Amygdala (tissue), 56 donors: ENCODE measurements around the gene KYAT1.
A peak's percentile ranks its signal among the peaks of the same experiment; 100 is the strongest.
"Not testable (repeated sequence)": the region's sequence is repeated elsewhere in the genome, so short reads cannot be mapped to it uniquely, and the experiment has no call there.

ENCODE experiments used
- DNase-seq, 56 donors: peaks; one replicate each; lab custom pipeline; 2025; lab: John Stamatoyannopoulos, UW

Gene KYAT1

GRCh38 chr9:128821584-128822406, 60.0 kb downstream of the KYAT1 start:
- no peak for DNase-seq

- DNase-seq: no peak
These were observed 60.8 kb downstream of the KYAT1 start for GRCh38 chr9:128820665-128821583.

GRCh38 chr9:128819716-128820664, 61.8 kb downstream of the KYAT1 start:
- peak in 19 of 56 donors; percentile 8 to 60 (median 23) for DNase-seq

- peak in 28 of 56 donors; percentile 15 to 69 (median 40) for DNase-seq
These were observed 62.7 kb downstream of the KYAT1 start for GRCh38 chr9:128818839-128819715.

- DNase-seq: peak; percentile 40 to 99 (median 95)
These were observed 63.5 kb downstream of the KYAT1 start, which contains the start of gene ENDOG for GRCh38 chr9:128818099-128818838. ENDOG (plus strand) TSS chr9:128818500; CDS start chr9:128818685, 185 bp downstream.

GRCh38 chr9:128810873-128811272, 70.9 kb downstream of the KYAT1 start:
- no peak for DNase-seq

DNA sequence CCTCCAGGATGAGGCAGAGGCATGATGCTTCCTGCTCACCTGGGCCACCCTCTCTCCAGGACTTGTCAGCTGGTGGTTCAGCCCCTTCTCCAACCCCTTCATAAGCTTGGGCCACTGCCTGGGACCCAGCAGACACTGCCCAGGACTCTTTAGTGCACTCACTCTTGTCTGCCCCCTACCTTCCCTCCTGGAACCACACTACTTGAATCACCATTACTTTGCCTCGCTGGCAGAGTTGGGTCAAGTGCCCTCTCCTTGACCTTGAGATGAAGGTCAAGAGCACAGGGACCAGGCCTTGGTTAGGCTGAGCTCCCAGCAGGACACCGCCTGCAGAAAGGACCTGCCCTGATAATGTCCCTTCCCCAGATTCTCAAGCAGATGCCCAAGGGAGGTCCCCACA, 71.9 kb downstream of the KYAT1 start:
- DNase-seq: no peak

- no peak for DNase-seq
These were observed 72.6 kb downstream of the KYAT1 start for GRCh38 chr9:128809036-128809599.

- no peak for DNase-seq
These were observed 73.2 kb downstream of the KYAT1 start for GRCh38 chr9:128808543-128808942.

DNA sequence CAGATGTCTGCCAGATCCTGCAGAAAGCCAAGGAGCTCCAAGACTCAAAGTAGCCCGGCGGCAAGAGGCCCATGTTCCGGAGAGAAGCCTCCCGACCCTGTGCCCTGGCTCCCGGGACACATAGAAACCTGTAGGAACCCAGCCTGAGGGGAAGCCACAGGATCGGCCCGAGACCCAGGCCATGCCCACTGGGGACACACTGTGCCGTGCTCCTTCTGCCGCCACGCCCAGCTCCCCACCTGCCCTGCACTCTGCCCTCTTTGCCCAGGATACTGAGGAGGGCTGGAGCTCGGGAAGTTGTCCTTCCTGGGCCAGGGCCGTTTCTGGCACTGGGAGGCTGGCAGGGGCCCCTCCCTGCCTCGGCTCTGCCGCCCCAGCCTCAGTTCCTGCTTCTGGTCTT, 73.9 kb downstream of the KYAT1 start:
- DNase-seq: no peak

GRCh38 chr9:128805661-128806060, 76.1 kb downstream of the KYAT1 start:
- peak in 38 of 56 donors; percentile 8 to 82 (median 54) for DNase-seq

GRCh38 chr9:128802482-128802881, 79.3 kb downstream of the KYAT1 start:
- DNase-seq: no peak

DNA sequence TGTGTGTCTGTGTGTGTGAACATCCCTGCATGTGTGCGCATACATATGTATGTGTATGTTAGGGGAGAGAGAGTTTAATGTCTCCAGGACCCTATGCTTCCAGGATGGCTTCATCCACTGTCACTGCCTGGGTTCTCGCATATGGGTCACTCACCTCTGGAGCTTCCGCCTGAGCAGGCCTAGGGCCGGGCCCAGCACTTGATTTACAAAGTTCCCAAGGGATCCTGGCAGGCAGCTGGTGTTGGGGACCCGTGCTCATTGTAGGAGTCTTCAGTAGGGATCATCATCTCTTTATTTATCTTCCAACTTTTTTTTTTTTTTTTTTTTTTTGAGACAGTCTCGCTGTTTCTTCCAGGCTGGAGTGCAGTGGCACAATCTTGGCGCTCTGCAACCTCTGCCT, 81.7 kb downstream of the KYAT1 start:
- DNase-seq: no peak

DNA sequence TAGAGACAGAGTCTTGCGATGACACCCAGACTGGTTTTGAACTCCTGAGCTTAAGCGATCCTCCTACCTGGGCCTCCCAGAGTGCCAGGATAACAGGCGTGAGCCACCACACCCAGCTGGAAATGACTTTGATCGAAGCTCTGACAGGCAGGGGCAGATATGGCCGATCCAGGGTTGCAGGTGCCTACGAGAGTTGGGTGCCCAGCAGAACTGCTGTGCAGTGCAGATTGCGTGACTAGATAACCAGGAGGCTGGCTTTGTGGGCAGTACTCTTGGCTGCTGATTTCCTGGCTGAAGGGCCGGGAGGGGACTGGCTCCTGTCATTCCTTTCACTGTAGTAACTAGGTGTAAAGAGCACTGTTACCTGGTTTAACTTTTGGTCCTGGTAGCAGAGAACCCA, 82.9 kb downstream of the KYAT1 start:
- DNase-seq: no peak

DNA sequence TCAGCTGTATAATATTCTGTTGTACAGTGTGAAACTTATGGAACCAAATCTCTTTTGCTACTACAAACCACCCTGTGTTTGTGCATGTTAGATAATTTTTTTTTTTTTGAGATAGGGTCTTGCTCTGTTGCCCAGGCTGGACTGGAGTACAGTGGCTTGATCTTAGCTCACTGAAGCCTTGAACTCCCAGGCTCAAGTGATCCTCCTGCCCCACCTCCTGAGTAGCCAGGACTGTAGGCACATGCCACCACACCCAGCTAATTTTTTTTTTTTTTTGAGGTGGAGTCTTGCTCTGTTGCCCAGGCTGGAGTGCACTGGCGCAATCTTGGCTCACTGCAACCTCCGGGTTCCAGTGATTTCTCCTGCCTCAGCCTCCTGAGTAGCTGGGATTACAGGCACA, 86.8 kb downstream of the KYAT1 start:
- not testable (repeated sequence) for DNase-seq

DNA sequence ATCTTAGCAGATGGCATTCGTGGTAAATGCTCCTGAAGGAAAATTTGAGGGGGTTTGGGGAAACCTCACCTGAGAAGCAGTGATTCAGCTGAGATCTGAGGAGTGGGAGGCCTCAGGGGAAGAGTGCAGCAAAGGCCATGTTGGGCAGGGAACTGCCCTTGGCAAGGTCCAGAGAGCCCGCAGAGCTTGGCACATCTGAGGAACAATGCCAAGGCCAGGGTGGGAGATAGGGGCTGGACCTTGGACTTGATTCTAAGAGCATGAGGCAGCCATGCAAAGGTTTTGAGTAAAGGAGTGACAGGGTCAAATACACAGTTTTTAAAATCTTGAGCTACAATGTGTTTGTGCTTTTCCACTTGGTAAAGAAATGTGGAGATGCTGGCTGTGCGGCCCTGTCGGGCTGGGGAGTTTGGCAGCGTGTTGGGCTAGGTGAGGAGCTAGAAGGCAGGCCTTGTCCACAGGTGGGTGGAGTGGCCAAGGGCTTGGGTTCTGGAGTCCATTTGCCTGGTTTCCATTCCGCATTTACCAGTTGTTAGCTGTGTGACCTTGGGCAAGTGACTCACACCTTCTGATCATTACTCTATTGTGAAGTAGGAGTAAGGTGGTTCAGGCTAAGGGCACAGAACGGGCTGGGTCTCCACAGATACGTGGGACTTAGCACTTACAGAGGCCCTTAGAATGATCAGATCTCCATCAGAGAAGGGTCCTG, 88.6 kb downstream of the KYAT1 start:
- DNase-seq: no peak

GRCh38 chr9:128792134-128792533, 89.6 kb downstream of the KYAT1 start:
- DNase-seq: no peak
